Posterior vena cava (tissue), 2 donors: ENCODE results near the gene CRYGS. TPM values are rescaled to one million over a fixed set of nuclear protein-coding genes. Genes with fewer than 3 reads are reported as not detected.

Experiments
- DNase-seq: peaks from one replicate; pipeline ENCODE4 v3.0.0-alpha.2; 2020; ENCODE audit warnings: low spot score
- intact Hi-C, 2 donors: fragments of 100-400 bp; cut with DNase I; formaldehyde crosslinking; loops; one replicate each; pipeline versions ENCODE4 v1.14.1 to v1.14.2; 2022 to 2023
- total RNA-seq, 2 donors: library from RNA; stranded (reverse); fragmentation: NEBNext Ultra II Directional; extraction: Animal tissue kit (Norgen Biotek cat#: 25700); gene quantifications; one replicate each; pipeline ENCODE4 v1.2.1, GENCODE V29; 2021
- donor health status: DM: yes; HTN: yes; CAD: no.
- donor health status: DM: yes; HTN: yes; CAD: no.

The CRYGS gene
- total RNA-seq, 2 donors from 2014 or later: 1.9 to 2.8 TPM

GRCh38 chr3:186525369-186526255 is 18.6 kb downstream of the CRYGS start:
- no peak for DNase-seq
- intact Hi-C loops: no loop called here

DNA sequence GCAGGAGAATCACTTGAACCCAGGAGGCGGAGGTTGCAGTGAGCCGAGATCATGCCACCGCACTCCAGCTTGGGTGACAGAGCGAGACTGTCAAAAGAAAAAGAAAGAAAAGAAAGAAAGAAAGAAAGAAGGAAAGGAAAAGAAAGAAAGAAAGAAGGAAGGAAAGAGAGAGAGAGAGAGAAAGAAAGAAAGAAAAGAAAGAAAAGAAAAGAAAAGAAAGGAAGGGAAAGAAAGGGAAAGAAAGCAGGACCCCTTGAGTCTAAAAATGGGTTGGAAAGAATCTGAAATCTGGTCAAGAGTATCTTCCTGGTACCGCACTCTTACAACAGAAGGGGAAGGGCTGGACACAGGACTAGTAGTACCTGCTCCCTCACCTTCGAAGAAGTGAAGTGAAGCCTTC is 19.6 kb downstream of the CRYGS start:
- no peak for DNase-seq
- intact Hi-C loops: no loop called here

GRCh38 chr3:186523434-186523833 is 20.7 kb downstream of the CRYGS start:
- intact Hi-C loops: no loop called here
- DNase-seq: no peak

- intact Hi-C loops: no loop called here
- DNase-seq: no peak
These were observed 21.2 kb downstream of the CRYGS start for GRCh38 chr3:186523022-186523421.

DNA sequence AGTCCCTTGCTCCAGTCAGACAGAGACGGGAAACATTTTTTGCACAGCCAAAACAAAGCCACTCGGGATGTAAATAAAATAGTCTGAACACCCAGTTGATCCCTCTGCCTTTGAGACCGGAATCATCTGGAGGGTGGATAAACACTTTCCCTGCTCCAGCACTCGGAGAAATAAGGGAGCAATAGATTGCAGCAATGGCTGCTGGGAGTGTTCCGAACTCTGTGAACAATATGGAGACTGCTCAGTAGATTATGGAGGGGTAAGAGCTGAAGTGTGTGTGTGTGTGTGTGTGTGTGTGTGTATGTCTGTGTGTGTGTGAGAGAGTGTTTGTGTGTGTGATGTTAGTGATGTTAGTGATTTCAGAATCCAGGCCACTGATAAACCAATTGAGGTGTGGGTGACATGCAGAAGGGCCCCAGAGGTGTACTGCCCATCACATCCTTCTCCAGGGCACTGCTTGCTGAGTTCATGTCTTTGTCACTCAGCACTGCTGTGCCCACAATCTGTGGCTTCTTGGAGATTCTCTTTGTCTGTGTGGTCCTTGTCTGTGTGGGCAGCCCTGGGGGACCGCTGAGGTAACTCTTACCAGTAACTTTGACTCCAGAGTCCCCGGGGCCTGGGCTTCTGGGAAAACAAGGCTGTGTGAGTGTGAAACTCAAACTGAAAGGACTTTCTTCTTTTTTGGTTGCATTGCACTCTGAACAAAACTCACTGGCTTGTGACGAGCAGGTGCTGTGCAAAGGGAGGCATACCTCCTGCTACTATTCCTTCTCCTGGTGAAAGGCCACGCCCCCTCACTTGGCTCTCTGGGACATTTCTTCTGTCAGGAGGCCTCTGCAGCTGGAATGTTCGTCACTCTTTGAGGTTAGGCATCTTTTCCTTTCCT is 23.0 kb downstream of the CRYGS start:
- intact Hi-C loops: no loop called here
- DNase-seq: no peak

- intact Hi-C loops: no loop called here
- no peak for DNase-seq
These were observed 23.7 kb downstream of the CRYGS start for GRCh38 chr3:186520431-186520830.

GRCh38 chr3:186519021-186519658 is 25.0 kb downstream of the CRYGS start:
- no peak for DNase-seq
- intact Hi-C loops: loop anchor here in 1 of 2 donors (10.0 kb wide), 1 partner anchor 244 kb away; no protein-coding TSS in a partner anchor

DNA sequence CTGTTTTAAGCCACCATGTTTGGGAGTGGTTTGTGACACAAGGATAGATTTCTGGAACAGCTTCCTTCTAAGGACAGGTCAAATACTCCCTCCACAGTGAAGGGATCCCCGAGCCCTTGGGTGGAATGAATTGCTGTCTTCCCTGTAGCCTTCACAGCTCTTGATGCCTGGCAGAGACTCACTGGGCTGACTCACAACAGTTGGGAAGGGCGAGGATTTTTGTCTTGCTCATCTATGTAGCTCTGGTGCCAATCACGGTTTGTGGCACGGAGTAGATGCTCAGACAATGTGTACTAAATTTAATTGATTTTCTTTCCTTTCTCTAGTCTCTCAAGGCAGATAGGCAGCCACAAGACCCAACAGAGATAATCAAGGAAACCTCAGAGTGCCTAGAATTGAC is 27.0 kb downstream of the CRYGS start:
- intact Hi-C loops: loop anchor here in 1 of 2 donors (10.0 kb wide), 1 partner anchor 242 kb away; no protein-coding TSS in a partner anchor
- DNase-seq: no peak

DNA sequence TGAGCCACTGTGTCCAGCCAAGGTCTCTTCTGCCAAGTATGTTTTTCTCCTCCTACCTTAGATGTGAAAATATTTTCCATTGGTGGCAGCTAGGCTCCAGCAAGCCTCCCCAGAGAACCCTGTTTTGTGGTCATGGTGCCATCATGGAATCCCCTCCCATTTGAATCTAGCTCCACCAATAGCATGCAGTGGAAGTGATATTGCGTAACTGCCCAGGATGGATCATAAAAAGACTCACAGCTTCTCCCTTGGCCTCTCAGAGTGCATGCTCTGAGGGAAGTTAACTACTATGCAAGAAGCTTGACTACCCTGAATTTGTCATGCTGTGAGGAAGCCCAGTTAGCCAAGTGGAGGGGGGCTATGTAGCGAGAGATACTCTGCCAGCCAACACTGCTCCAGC is 27.5 kb downstream of the CRYGS start:
- intact Hi-C loops: loop anchor here in 1 of 2 donors (10.0 kb wide), 1 partner anchor 242 kb away; no protein-coding TSS in a partner anchor
- DNase-seq: no peak

- intact Hi-C loops: loop anchor here in 1 of 2 donors (10.0 kb wide), 1 partner anchor 240 kb away; no protein-coding TSS in a partner anchor
- DNase-seq: no peak
These were observed 29.1 kb downstream of the CRYGS start for GRCh38 chr3:186515125-186515524.

- DNase-seq: no peak
These were observed 29.7 kb downstream of the CRYGS start for GRCh38 chr3:186514296-186515002.

GRCh38 chr3:186513386-186513785 is 30.8 kb downstream of the CRYGS start:
- intact Hi-C loops: loop anchor here in 1 of 2 donors (10.0 kb wide), 1 partner anchor 239 kb away; no protein-coding TSS in a partner anchor
- DNase-seq: no peak

More at GRCh38 chr3:186514296-186515002, 29.7 kb downstream of the CRYGS start:
- intact Hi-C loops: loop anchor here in 1 of 2 donors (10.0 kb wide), 1 partner anchor 240 kb away; no protein-coding TSS in a partner anchor

- no peak for DNase-seq
- intact Hi-C loops: loop anchor here in 1 of 2 donors (10.0 kb wide), 1 partner anchor 238 kb away; no protein-coding TSS in a partner anchor
These were observed 31.4 kb downstream of the CRYGS start for GRCh38 chr3:186512570-186513302.

DNA sequence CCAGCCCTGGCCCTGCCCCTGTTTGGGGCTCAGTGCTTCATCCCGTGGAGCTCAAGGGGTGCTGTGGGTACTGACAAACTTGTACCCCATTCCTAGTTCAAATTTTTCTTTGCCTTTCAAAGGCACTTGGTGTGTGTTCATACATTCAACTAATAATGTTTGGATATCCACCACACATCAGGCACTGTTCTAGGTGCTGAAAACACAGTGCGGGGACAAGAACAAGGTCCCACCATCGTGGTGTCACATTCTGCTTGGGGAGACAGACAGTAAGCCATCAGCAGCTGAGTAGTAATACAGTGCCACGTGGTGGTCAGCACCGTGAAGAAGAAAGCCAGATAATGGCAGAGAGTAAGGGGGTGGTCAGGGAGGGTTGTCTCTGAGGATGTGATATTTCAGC is 32.5 kb downstream of the CRYGS start:
- intact Hi-C loops: loop anchor here in 1 of 2 donors (10.0 kb wide), 1 partner anchor 237 kb away; no protein-coding TSS in a partner anchor
- no peak for DNase-seq

- intact Hi-C loops: loop anchor here in 1 of 2 donors (10.0 kb wide), 1 partner anchor 236 kb away; no protein-coding TSS in a partner anchor
- no peak for DNase-seq
These were observed 32.9 kb downstream of the CRYGS start for GRCh38 chr3:186511245-186511644.

DNA sequence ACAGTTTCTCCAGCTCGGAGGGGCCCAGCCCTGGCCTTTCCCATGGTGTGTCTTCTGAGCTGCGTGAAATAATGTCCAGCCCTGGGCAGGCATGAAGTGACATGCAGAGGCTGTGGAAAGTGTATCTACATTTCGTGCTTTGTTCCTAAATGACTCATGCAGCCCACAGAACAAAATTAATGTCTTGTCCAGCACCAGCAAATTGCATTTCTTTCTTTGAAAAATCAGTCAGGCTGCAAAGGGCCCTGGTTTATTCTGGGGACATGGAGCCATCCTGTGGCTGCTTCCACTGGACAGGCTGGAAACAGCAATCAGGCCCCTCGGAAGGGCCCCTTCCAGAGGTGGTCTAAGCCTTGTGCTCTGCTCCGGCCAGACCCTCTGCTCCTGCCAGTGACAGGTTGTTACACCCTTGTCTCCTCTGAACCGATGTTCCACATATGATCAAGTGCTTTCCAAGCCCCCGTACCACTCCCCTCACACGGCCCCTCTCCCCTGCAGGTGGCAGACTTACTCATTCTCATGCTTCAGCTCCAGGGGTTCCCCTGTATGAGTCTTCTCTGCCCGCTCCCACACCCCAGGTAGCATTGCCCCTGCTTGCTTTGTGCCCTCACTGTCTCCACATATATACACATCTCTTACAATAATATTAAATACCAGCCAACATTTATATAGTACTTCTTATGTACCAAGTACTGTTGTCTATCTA is 33.7 kb downstream of the CRYGS start:
- no peak for DNase-seq
- intact Hi-C loops: loop anchor here in 1 of 2 donors (10.0 kb wide), 1 partner anchor 236 kb away; no protein-coding TSS in a partner anchor

GRCh38 chr3:186509423-186509822 is 34.8 kb downstream of the CRYGS start:
- DNase-seq: no peak
- intact Hi-C loops: no loop called here
